Endothelial cell of umbilical vein (primary cell): ENCODE measurements around the gene DHRS9. TPM values are rescaled to one million over a fixed set of nuclear protein-coding genes. Genes with fewer than 3 reads are reported as not detected.

ENCODE experiments used
- BruUV-seq: library from RNA; stranded (reverse); fragments of 400-500 nt; replicated peaks from 2 replicates; lab custom pipeline; 2021; lab: Mats Ljungman, UMichigan
- CTCF ChIA-PET: fragments of 300-600, 350-600 bp; sonication (Branson Sonifier 250); formaldehyde crosslinking; loops from one replicate; lab custom pipeline; 2021; ENCODE audit warnings: antibody characterized with exemption, inconsistent platforms; lab: Charles Lee
- POLR2A ChIA-PET: fragments of 300-600, 350-600 bp; sonication (Branson Sonifier 250); formaldehyde crosslinking; loops from one replicate; lab custom pipeline; 2021; ENCODE audit warnings: antibody characterized with exemption, inconsistent platforms; lab: Charles Lee
- DNase-seq: peaks from one replicate; pipeline ENCODE4 v3.0.0-alpha.2; 2011; ENCODE audit warnings: low read depth, low spot score
- FAIRE-seq: peaks from 2 replicates; lab custom pipeline; 2011; peaks lifted over from hg19 to GRCh38; lab: Jason Lieb, UNC
- H2AFZ ChIP-seq: 2 replicates; pipeline ENCODE4 v1.6.0; 2012; ENCODE audit warnings: low read depth, low read length, control low read depth, inconsistent platforms
- H3K27ac ChIP-seq: 2 replicates; pipeline ENCODE4 v1.5.1; 2011; ENCODE audit warnings: low read depth, mild to moderate bottlenecking, control low read depth, low read length, moderate library complexity; ENCODE audit not compliant: insufficient read depth
- H3K27me3 ChIP-seq, 2 experiments: 2 replicates each; pipeline versions ENCODE4 v1.6.0 to v1.6.1; 2011; ENCODE audit warnings: low read length in 2 of 2, mixed read lengths in 1 of 2; ENCODE audit not compliant: control insufficient read depth in 2 of 2, insufficient read depth in 2 of 2
- H3K36me3 ChIP-seq, 2 experiments: 2 replicates in 1 of 2; 3 replicates in 1 of 2; pipeline ENCODE4 v1.5.1; 2011; ENCODE audit warnings: low read length in 2 of 2, mild to moderate bottlenecking in 1 of 2, moderate library complexity in 1 of 2; ENCODE audit not compliant: control insufficient read depth in 2 of 2, insufficient read depth in 2 of 2; ENCODE audit errors: extremely low read depth in 1 of 2
- H3K4me1 ChIP-seq: 3 replicates; pipeline ENCODE4 v1.5.1; 2011; ENCODE audit warnings: mild to moderate bottlenecking, low read length; ENCODE audit not compliant: control insufficient read depth, insufficient read depth; ENCODE audit errors: extremely low read depth
- H3K4me2 ChIP-seq: 2 replicates; pipeline ENCODE4 v1.6.1; 2011; ENCODE audit warnings: low read length, control low read depth, mixed read lengths; ENCODE audit not compliant: insufficient read depth
- H3K4me3 ChIP-seq, 3 experiments: fragments of 200-600 bp in 1 of 3; sonication (generic), shearing (Covaris generic) in 1 of 3; replicated peaks in 1 of 3; 2 replicates each; pipeline ENCODE4 v1.5.1; 2011 to 2016; ENCODE audit warnings: control low read depth in 3 of 3, low read length in 3 of 3, mild to moderate bottlenecking in 2 of 3, inconsistent platforms in 1 of 3, low read depth in 1 of 3, moderate library complexity in 1 of 3; ENCODE audit not compliant: insufficient read depth in 1 of 3
- H3K79me2 ChIP-seq: 2 replicates; pipeline ENCODE4 v1.6.0; 2012; ENCODE audit warnings: low read length, inconsistent platforms; ENCODE audit not compliant: control insufficient read depth, insufficient read depth
- H3K9ac ChIP-seq: replicated peaks from 2 replicates; pipeline ENCODE3; 2011; ENCODE audit warnings: low read length, control low read depth; ENCODE audit not compliant: insufficient read depth; ENCODE audit errors: extremely low read depth
- H3K9me1 ChIP-seq: replicated peaks from 3 replicates; pipeline ENCODE4 v1.6.0; 2011; ENCODE audit warnings: mild to moderate bottlenecking, low read length; ENCODE audit not compliant: control insufficient read depth, insufficient read depth; ENCODE audit errors: extremely low read depth
- H3K9me3 ChIP-seq: replicated peaks from 2 replicates; pipeline ENCODE4 v1.5.1; 2012; ENCODE audit warnings: low read length, inconsistent platforms; ENCODE audit not compliant: control insufficient read depth, insufficient read depth
- H4K20me1 ChIP-seq: replicated peaks from 2 replicates; pipeline ENCODE3; 2011; ENCODE audit warnings: mild to moderate bottlenecking, low read length; ENCODE audit not compliant: control insufficient read depth, insufficient read depth; ENCODE audit errors: extremely low read depth
- EZH2 ChIP-seq: IDR thresholded peaks from 2 replicates; pipeline ENCODE4 v1.6.1; 2012; ENCODE audit warnings: borderline replicate concordance, low read depth, mild to moderate bottlenecking, moderate library complexity, low read length, inconsistent platforms; ENCODE audit not compliant: severe bottlenecking
- FOS ChIP-seq: IDR thresholded peaks from 2 replicates; pipeline ENCODE4 v1.6.1; 2011; ENCODE audit warnings: mild to moderate bottlenecking, low read length, moderate library complexity, borderline replicate concordance; ENCODE audit not compliant: insufficient read depth
- GATA2 ChIP-seq: IDR thresholded peaks from 2 replicates; pipeline ENCODE4 v1.7.0; 2011; ENCODE audit warnings: low read depth, mild to moderate bottlenecking, moderate library complexity, mixed read lengths, low read length; ENCODE audit not compliant: insufficient read length, insufficient read depth
- JUN ChIP-seq: IDR thresholded peaks from 2 replicates; pipeline ENCODE4 v1.6.1; 2011; ENCODE audit warnings: borderline replicate concordance, low read depth; ENCODE audit not compliant: insufficient read length, insufficient read depth
- MAX ChIP-seq: IDR thresholded peaks from 2 replicates; pipeline ENCODE4 v1.6.1; 2011; ENCODE audit not compliant: insufficient read depth, insufficient read length
- MYC ChIP-seq: IDR thresholded peaks from one replicate; pipeline ENCODE4 v1.6.1; 2011; ENCODE audit warnings: mild to moderate bottlenecking, low read depth, low read length
- POLR2A ChIP-seq: IDR thresholded peaks from 2 replicates; pipeline ENCODE4 v1.6.1; 2012; ENCODE audit warnings: low read depth, mild to moderate bottlenecking, control low read depth, low read length
- POLR2AphosphoS5 ChIP-seq: IDR thresholded peaks from 2 replicates; pipeline ENCODE4 v1.6.1; 2012; ENCODE audit warnings: low read depth, mild to moderate bottlenecking, control low read depth, low read length, moderate library complexity; ENCODE audit not compliant: insufficient read depth
- dilution Hi-C: fragments of 300-500 bp; cut with MboI; formaldehyde crosslinking; loops from one replicate; pipeline ENCODE4 v1.15.0; 2019; ENCODE audit warnings: low sequenced_read_pairs; ENCODE audit not compliant: extremely low pct_ligation_motif_present
- intact Hi-C: fragments of 100-400 bp; cut with micrococcal nuclease; formaldehyde crosslinking; loops from one replicate; pipeline ENCODE4 v1.10.0; 2022
- polyA plus RNA-seq, 4 experiments: library from polyadenylated mRNA; depleted of rRNA in 3 of 4; stranded (reverse) in 3 of 4; unstranded in 1 of 4; fragments of >200 nt; gene quantifications; 2 replicates each; pipeline versions ENCODE4 v1.2.1 to v1.2.3, GENCODE V29; 2011 to 2012; ENCODE audit warnings: missing spikeins in 1 of 4
- total RNA-seq: library from RNA; stranded (reverse); gene quantifications from 2 replicates; pipeline ENCODE4 v1.2.3, GENCODE V29; 2021
- TF ChIP-seq, protein P1 (sequence below), 2 donors: IDR thresholded peaks; 1 replicate in 1 of 2; 2 replicates in 1 of 2; pipeline ENCODE4 v1.5.1; 2011; ENCODE audit warnings: low read length in 2 of 2, mild to moderate bottlenecking in 2 of 2, moderate library complexity in 2 of 2, control low read depth in 1 of 2, inconsistent platforms in 1 of 2, low read depth in 1 of 2; ENCODE audit not compliant: insufficient read depth in 1 of 2; ENCODE audit errors: extremely low read depth in 1 of 2

The DHRS9 gene
- total and polyA plus RNA-seq, 2 donors (not counting 3 experiments of a cell fraction or from before 2014, with no cell fraction given): 0.40 TPM; not detected in 1

DNA sequence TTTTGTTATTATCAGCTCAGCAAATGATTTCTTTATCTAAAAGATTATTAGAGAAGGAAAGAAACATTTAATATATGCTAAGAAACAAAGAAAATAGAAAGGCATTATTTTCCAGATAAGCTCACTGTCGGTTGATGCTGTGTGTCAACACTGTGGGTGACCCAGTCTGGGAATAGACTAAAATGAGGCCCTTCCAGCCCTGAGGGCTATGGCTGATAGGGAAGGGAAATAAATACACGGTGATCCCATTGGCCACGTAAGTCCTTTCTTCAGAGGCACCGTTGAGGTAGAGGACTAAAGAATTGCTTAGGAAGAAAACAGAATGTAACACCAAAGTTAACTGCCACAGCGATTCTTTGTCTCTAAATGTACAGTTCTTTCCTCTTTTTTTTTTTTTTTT, 40.0 kb upstream of the DHRS9 start:
- Histone ChIP-seq H2AFZ (no peak overlapping the region), H3K27me3 (no peaks in the 10 kb centered on the region), H3K36me3 (no peaks in the 10 kb centered on the region), H3K27ac (no peak overlapping the region), H3K9ac (no peak overlapping the region), H3K9me3 (no peaks in the 10 kb centered on the region), H3K79me2 (no peaks in the 10 kb centered on the region), H3K4me3 (no peak overlapping the region), H3K4me2 (no peak overlapping the region), H3K9me1 (no peaks in the 10 kb centered on the region), H4K20me1 (no peaks in the 10 kb centered on the region), H3K4me1 (no peaks in the 10 kb centered on the region)
- CTCF ChIA-PET: no interaction called here
- no TSS peak for BruUV-seq
- TF ChIP-seq FOS (no peak), POLR2A (no peak), POLR2AphosphoS5 (no peak), MAX (no peak), EZH2 (no peak), GATA2 (no peak), MYC (no peak), JUN (no peak)
- TF ChIP-seq, protein P1, sequence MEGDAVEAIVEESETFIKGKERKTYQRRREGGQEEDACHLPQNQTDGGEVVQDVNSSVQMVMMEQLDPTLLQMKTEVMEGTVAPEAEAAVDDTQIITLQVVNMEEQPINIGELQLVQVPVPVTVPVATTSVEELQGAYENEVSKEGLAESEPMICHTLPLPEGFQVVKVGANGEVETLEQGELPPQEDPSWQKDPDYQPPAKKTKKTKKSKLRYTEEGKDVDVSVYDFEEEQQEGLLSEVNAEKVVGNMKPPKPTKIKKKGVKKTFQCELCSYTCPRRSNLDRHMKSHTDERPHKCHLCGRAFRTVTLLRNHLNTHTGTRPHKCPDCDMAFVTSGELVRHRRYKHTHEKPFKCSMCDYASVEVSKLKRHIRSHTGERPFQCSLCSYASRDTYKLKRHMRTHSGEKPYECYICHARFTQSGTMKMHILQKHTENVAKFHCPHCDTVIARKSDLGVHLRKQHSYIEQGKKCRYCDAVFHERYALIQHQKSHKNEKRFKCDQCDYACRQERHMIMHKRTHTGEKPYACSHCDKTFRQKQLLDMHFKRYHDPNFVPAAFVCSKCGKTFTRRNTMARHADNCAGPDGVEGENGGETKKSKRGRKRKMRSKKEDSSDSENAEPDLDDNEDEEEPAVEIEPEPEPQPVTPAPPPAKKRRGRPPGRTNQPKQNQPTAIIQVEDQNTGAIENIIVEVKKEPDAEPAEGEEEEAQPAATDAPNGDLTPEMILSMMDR (IDR thresholded peaks at IDR 0.05; ENCODE audit: extremely low read depth in 1 of 2, insufficient read depth in 1 of 2, low read depth in 1 of 2, low read length in 2 of 2): no peak
- intact Hi-C loops: no loop called here
- dilution Hi-C loops: no loop called here
- FAIRE-seq (no peak), DNase-seq (no peak)
- POLR2A ChIA-PET: no interaction called here
